ENCODE measurements around the gene RRAGC. TPM values are rescaled to one million over a fixed set of nuclear protein-coding genes. Genes with fewer than 3 reads are reported as not detected.

Gene RRAGC
- total RNA-seq, 1 donor from 2014 or later, result 20.6 TPM

GRCh38 chr1:38805036-38805435, 54.5 kb downstream of the RRAGC start:
- Mint-ChIP-seq H3K36me3 (ENCODE audit: unreplicated experiment) (peaks cover 4% of the 10 kb centered on the region), H3K27me3 (ENCODE audit: unreplicated experiment) (peaks cover 3% of the 10 kb centered on the region), H3K4me3 (ENCODE audit: unreplicated experiment) (no peak overlapping the region), H3K9me3 (ENCODE audit: unreplicated experiment) (no peaks in the 10 kb centered on the region), H3K27ac (ENCODE audit: unreplicated experiment) (no peak overlapping the region), H3K4me1 (ENCODE audit: low read depth, unreplicated experiment) (peaks cover 4% of the 10 kb centered on the region)
- TF ChIP-seq CTCF (IDR thresholded peaks at IDR 0.05; ENCODE audit: partially characterized antibody, unreplicated experiment), result no peak
- no peak for DNase-seq

DNA sequence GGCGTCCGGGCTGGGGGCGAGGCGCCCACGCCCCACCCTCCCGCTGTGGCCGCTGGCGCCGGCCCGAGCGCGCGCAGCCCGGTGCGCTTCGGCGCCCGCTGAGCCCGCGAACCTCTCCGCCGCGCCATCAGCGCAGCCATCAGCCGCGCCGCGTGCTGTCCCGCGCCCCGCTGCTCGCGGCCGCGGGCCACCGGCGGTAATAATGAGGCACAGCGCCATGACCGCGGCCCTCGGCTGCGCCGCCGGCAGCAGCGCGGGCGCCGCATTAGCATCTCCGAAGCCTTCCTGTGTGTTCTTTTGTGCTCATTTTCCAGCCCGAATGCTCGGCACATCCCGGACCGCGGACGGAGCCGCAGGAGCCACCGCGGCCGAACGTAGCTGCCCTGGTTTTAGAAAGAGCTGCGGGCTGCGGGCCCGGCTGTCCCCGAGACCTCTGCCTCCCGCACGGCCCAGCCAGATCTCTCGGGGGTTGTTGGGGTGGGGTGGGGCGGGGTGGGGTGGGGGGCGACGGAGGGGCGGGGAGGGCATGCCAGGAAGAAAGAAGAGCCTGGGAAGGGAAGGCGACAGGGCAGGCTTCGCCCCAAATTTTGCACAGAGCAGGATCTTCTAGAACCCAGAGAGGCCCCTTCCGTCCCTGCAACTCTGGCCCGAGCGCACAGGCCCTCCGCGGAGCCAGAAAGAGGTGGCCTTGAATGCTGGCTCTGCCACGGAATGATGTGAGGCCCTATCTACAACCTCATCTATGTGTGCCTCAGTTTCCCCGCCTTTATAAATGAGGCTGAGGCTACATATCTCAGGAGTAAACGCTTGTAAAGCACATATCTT, 55.3 kb downstream of the RRAGC start:
- no peak overlapping the region for H3K27ac Mint-ChIP-seq (ENCODE audit: unreplicated experiment)
- peaks cover 3% of the 10 kb centered on the region for H3K27me3 Mint-ChIP-seq (ENCODE audit: unreplicated experiment)
- H3K36me3 Mint-ChIP-seq (ENCODE audit: unreplicated experiment), result peaks cover 12% of the 10 kb centered on the region
- no peak for TF ChIP-seq CTCF (IDR thresholded peaks at IDR 0.05; ENCODE audit: partially characterized antibody, unreplicated experiment)
- H3K9me3 Mint-ChIP-seq (ENCODE audit: unreplicated experiment), result no peaks in the 10 kb centered on the region
- no peak for DNase-seq
- peaks cover 4% of the 10 kb centered on the region for H3K4me1 Mint-ChIP-seq (ENCODE audit: low read depth, unreplicated experiment)
- H3K4me3 Mint-ChIP-seq (ENCODE audit: unreplicated experiment), result peak overlapping the region; percentile 81

DNA sequence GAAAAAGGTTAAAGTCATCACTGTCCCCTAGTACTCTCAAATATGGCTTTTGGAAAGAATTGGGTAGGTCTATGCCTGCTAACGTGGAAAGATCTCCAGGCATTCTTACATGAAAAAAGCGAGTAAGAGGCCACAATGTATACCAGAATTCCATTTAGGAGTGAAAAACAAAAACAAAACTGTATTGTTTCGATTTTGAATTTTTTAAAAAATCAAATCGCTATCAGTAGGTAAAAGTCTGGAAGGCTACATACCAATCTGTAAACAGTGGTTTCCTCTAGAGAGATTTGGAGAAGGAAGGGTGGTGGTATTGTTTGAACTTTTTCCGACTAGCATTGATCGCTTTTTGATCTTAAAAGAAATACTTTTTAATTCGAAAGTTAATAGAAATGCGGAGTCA, 55.9 kb downstream of the RRAGC start:
- Mint-ChIP-seq H3K27me3 (ENCODE audit: unreplicated experiment) (peaks cover 3% of the 10 kb centered on the region), H3K36me3 (ENCODE audit: unreplicated experiment) (peaks cover 18% of the 10 kb centered on the region), H3K9me3 (ENCODE audit: unreplicated experiment) (no peaks in the 10 kb centered on the region), H3K4me1 (ENCODE audit: low read depth, unreplicated experiment) (peaks cover 4% of the 10 kb centered on the region), H3K4me3 (ENCODE audit: unreplicated experiment) (peak overlapping the region; percentile 81), H3K27ac (ENCODE audit: unreplicated experiment) (no peak overlapping the region)
- DNase-seq, result no peak
- no peak for TF ChIP-seq CTCF (IDR thresholded peaks at IDR 0.05; ENCODE audit: partially characterized antibody, unreplicated experiment)

GRCh38 chr1:38800720-38801671, 58.6 kb downstream of the RRAGC start:
- no peak overlapping the region for H3K27ac Mint-ChIP-seq (ENCODE audit: unreplicated experiment)
- TF ChIP-seq CTCF (IDR thresholded peaks at IDR 0.05; ENCODE audit: partially characterized antibody, unreplicated experiment), result no peak
- peaks cover 2% of the 10 kb centered on the region for H3K27me3 Mint-ChIP-seq (ENCODE audit: unreplicated experiment)
- H3K9me3 Mint-ChIP-seq (ENCODE audit: unreplicated experiment), result no peaks in the 10 kb centered on the region
- H3K4me1 Mint-ChIP-seq (ENCODE audit: low read depth, unreplicated experiment), result peaks cover 4% of the 10 kb centered on the region
- no peak overlapping the region for H3K4me3 Mint-ChIP-seq (ENCODE audit: unreplicated experiment)
- DNase-seq, result no peak
- peaks cover 19% of the 10 kb centered on the region for H3K36me3 Mint-ChIP-seq (ENCODE audit: unreplicated experiment)
